HG03103 (cell line): ENCODE measurements around the gene PTPN14.
A peak's percentile ranks its signal among the peaks of the same experiment; 100 is the strongest.

Experiments used
- ATAC-seq: cut with Tn5 transposase; IDR thresholded peaks from one replicate; pipeline ENCODE4 v1.9.1; 2021; ENCODE audit warnings: low read depth; ENCODE audit not compliant: unreplicated experiment

The PTPN14 gene

DNA sequence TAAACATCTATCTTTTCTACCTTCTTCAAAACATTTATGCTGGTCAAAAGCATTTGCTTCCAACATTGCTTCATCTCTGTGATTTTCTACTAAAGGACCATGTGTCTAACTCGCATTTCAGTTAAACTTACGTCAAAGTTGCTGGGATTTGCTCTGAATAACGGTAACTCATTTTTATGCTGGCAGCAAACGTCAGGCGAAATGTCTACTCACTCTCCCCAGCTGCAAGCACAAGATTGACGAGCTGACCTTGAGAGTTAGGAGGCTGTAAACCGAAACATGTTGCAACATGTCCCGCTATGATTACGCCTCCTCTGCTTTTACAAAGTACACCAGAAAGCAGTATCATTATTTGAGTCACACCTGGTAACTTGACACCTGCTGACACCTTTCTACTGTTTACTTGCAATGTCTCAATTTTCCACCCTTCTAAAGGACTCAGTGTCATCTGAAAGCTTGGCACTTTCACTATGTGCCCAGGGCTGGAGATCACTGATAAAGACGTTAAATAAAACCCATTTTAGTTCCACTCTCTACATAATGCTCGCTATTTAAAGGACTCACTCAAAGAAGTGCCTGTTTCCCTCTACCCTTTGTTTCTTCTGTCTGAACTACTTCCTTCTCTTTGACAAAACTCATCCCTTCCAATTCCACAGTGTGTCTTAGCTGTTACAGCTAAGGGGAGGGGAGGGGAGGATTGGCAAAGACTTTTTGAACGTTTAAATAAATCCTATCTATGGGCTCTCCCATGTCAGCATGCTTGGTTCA, 111.9 kb downstream of the PTPN14 start:
- ATAC-seq: peak; percentile 80

GRCh38 chr1:214438530-214438929, 112.9 kb downstream of the PTPN14 start:
- no peak for ATAC-seq

DNA sequence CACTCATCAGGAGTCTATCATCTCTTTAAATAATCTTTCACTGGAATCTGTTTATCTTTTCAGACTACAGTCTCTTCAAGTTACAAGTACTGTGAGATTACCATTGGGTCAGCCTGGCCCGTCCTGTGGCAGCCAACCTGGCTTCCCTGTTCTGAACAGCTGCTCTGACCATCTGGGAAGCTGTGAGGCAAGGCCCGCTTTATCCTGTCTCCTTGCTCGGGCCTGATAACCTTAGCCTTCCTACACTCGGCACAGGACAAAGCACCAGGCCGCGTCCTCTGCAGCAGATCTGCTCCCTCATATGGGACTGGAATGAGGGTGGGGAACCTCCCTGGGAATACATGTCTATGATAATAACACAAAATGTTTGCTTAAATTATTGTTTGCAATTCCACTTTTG, 113.3 kb downstream of the PTPN14 start:
- no peak for ATAC-seq

GRCh38 chr1:214435867-214436266, 115.5 kb downstream of the PTPN14 start:
- no peak for ATAC-seq

DNA sequence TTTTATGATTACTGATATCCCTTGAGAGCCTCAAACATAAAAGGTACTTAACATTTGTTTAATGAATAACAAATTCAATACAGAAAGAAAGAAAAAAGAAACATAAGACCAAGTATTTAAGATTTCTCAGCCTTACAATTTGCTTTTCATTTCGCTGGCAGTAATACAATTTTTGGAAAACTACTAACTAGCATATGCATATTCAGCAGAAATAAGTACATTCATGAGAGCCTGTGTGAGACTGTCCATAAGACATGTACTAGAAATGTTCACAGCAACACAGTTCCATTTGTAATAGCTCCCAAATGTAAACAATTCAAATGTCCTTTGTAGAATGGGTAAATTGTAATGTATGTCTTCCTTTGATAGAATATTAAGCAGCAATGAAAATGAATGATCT, 119.2 kb downstream of the PTPN14 start:
- no peak for ATAC-seq

- no peak for ATAC-seq
Observed at GRCh38 chr1:214429951-214430770, 121.2 kb downstream of the PTPN14 start.

GRCh38 chr1:214427871-214428277, 123.5 kb downstream of the PTPN14 start:
- peak; percentile 88 for ATAC-seq

DNA sequence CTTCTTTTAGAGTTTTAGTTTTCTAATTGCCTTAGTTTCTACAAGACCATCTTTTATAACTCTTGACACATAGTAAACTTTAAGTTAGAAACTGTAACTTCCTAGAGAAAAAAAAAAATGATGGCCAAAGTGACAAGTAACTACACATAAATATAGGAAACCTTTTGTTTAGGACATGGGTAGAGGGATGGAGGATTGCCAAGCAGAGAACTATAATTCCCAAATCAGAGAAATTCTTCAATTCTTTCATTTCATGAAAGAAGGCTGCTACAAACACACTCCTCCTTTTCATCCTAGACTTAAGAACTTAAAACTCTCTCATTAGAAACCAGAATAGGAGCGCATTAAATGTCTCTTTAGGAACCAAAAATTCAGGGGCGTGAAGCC, 125.0 kb downstream of the PTPN14 start:
- no peak for ATAC-seq

DNA sequence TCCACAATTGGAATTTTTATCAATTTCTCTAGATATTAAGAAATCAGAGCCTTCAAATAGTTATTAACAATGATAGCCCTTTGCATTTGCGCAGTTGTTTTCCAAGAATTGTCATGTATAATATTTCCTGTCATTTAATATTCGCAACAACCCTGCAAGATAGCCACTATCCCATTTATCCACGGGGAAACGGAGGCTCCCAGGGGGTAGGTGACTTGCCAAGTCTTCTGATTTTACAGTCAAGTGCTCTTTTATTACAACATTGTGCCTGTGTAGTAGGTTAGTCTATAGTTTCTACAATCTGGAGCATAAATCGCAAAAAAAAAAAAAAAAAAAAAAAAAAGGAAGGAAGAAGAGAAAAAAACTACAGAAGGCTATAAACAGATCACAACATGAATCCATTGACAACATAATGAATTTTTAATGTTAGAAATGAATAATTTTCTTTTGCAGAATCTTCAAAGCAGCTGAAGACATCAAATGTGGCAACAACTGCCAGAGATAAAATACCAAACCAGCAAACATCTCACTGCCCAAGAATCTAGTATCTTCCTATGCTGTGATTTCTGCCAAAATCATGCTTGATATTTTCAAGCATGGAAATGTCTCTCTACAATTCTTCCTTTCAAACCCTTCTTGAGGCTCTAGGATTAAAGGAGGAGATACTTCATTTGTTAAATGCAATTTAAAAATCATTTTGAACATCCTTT, 125.5 kb downstream of the PTPN14 start:
- ATAC-seq: no peak

DNA sequence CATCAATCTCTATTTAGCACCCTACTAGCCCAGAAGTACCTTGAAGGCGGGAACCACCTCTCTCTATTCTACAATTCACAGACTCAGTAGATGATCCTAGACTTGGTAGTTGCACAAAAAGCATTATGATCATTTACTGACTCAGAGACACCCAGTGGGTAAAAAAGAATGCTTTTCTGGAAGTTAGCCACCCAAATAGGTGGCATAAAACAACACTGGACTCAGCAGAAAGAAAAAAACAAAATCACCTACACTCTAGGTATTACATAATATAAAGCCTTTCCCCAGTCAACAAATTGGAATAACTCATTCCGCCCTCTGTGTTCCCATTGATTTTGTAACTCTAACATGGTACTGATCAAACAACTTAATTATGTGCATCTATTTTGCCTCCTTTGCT, 126.3 kb downstream of the PTPN14 start:
- no peak for ATAC-seq

DNA sequence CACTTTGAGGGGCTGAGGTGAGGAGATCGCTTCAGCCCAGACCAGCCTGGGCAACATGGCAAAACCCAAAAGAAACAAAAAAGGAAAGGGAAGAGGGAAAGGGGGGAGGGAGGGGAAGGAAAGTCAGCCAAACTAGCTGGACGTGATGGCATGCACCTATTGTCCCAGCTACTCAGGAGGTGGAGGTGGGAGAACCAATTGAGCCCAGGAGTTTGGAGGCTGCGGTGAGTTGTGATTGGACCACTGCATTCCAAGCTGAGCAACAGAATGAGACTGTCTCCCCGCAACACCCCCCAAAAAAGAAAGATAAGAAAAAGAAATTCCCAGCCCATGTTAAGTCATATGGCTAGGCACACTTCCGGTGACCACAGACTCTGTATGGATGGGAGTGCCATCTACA, 128.4 kb downstream of the PTPN14 start:
- ATAC-seq: no peak

DNA sequence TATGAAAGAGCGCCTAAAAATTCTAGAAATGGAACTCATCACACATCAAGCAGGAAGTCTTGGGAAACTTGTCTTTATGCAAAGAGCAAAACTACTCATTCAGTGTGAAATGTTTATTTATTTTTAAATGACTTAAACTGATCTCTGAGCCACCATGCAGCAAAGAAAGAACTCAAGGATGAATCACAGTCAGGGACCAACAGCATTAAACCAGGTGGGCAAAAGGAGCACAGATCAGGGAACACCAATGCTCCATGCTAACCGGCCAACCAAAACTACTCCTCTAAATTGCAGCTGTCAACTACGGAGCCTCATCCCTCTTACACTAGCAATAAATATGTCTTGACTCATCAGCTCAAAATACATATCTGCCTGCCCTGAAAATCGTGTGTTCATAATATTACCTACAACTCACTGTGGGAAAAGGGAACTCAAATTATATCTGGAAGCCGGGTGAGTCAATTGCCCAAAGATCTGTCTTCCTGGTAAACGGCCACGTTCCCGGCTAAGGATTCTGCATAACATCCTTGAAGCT, 129.2 kb downstream of the PTPN14 start:
- ATAC-seq: no peak

DNA sequence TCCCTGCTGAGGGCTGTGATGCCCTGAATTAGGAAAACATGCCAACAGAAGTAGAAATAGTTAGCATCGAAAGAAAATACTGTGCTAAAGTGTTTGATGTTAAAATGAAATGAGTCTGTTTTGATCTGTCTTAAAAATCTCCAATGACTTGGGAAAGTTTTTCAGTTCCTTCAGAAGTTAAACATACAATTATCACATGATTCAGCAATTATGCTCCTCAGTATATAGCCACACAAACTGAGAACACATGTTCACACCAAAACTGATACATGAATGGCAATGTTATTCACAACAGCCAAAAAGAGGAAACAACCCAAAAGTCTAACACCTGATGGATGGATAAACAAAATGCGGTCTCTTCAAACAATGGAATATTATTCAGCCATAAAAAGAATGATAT, 130.6 kb downstream of the PTPN14 start:
- no peak for ATAC-seq

DNA sequence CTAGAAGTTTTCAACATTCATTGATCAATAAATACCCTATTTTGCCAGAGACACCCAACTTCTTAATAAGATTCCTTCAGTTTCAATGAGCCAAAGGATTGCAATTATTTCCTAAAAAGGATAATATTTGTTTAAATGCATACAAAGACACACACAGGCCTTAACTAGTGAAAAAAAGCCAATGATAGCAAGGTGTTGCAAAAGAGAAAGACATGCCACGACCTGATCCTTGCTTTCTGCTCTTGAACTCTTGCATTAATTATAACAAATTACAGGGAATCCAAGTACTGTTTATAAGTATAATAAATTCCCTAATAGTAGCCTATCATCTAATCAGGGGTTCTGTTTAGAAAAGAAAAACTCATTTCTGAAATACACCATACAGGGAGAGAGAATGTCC, 131.1 kb downstream of the PTPN14 start:
- no peak for ATAC-seq

DNA sequence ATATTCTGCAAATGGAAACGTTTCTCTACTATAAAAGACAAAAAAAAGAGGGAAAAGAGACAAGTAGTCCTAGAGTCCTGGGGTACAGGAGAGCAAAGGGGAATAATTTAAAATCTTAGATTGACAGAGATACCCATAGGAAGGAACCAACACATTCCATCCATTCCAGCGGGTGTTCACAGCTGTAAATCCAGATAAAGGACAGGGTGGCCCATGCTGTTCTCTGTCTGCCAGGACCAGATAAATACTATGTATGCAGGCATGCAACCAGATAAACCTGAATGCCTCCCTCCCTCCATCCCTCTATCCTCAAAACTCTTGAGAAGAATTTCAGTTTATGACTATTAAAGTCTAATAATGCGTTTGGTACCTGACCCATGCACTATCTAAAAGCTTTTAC, 131.8 kb downstream of the PTPN14 start:
- ATAC-seq: no peak

- ATAC-seq: no peak
Observed at GRCh38 chr1:214418391-214418790, 133.0 kb downstream of the PTPN14 start.

- ATAC-seq: no peak
Observed at GRCh38 chr1:214417545-214418210, 133.7 kb downstream of the PTPN14 start.

DNA sequence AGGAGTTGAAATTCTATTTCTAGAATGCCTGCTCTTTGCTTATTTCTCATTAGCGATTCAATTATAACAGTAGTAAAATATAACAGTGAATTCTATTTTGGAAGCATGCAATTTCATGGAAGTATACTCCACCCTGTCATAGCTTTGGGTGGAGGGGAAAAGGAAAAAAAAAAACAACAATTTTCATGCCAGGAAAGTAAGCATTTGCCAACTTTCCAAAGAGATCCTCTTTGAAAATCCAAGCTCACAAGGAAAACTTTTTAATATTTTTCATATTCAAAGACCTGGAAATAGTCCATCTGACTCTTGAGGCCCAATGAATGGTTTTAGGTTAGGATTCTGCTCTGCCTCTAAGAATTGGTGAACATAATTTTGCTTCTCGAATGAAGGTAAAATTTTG, 134.5 kb downstream of the PTPN14 start:
- no peak for ATAC-seq

- no peak for ATAC-seq
Observed at GRCh38 chr1:214416417-214416816, 135.0 kb downstream of the PTPN14 start.

DNA sequence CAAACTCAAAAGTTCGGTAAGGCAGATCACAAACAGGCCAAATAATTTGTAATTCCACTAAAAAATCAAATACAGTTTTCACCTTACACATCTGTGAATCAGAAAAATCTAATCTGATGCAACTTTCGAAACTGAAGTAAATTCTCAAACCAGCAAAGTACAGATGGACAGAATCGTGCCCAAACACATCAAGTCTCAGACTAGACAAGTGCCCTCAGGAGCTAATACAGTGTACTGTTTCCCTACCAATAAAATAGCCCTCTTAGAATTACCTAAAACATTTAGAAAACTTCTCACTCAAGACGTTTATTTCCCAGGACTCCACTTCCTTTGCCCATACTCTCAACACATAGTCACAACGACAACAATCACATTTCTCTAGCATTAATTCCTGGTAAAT, 136.3 kb downstream of the PTPN14 start:
- no peak for ATAC-seq

- no peak for ATAC-seq
Observed at GRCh38 chr1:214414691-214415090, 136.7 kb downstream of the PTPN14 start.
